ENCODE data around the gene FAM83D. TPM values are rescaled to one million over a fixed set of nuclear protein-coding genes. Genes with fewer than 3 reads are reported as not detected.

Gene FAM83D
- total RNA-seq, 1 experiment from 2014 or later, result 148 TPM

DNA sequence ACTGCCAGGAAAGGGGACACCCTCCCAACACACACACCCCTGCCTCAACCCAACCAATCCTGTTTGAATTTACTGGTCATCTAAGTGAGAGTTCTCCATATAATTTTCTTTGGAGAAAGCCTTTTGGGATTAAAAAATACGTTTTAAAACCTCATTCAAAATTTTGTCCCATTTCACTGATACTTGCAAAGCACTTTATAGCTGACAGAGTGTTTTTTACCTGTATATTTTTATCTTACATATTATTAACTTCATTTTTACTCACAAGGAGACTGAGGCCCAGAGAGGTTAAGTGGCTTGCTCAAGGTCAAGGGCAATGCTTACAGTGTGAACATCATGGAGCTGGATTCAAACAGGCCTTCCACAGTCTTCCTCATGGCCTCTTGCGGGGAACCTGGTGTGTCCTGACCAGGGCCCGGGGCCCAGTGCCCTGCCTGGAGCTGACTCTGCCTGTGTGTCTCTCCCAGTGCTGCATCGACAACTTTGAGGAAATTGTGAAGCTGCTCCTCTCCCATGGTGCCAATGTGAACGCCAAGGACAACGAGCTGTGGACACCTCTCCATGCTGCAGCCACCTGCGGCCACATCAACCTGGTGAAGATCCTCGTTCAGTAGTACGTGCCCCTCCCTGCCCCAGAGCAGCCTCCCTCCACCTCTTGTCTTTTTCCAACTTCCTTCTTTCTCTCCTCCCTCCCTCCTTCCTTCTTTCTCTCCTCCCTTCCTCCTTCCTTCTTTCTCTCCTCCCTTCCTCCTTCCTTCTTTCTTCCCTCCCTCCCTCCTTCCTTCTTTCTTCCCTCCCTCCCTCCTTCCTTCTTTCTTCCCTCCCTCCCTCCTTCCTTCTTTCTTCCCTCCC, 30.9 kb upstream of the FAM83D start:
- no peak for DNase-seq (ENCODE audit: low read depth)

DNA sequence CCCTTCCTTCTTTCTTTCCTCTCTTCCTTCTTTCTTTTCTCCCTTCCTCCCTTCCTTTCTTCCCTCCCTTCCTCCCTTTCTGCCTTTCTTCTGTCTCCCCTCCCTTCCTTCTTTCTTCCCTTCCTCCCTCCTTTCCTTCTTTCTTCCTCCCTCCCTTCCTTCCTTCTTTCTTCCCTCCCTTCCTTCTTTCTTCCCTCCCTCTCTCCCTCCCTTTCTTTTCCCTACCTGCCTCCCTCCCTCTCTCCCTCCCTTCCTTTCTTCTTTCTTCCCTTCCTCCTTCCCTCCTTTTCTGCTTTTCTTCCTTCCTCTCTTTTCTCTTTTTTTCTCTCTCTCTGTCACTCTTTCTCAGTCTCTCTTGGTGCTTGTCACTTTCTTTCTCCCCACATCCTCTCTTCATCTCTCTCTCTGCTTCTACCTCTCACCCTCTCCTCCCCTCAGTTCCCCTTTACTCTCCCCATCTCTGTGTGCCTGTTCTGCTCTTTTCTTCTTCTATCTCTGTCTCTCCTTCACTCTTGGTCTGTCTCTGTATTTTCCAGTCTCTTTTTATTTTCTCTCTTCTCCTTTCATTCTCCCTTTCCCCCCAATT, 30.1 kb upstream of the FAM83D start:
- no peak for DNase-seq (ENCODE audit: low read depth)

DNA sequence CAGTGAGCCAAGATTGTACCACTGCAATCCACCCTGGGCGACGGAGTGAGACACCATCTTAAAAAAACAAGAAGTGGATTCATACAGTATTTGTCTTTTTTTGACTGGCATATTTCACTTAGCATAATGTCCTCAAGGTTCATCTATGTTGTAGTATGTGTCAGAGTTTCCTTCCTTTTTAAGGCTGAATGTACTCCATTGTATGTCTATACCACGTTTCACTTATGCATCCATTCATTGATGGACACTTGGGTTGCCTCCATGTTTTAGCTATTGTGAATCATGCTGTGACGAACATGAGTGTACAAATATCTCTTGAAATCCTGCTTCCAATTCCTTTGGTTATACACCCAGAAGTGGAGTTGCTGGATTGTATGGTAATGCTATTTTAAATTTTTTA, 28.9 kb upstream of the FAM83D start:
- peak; percentile 58 for DNase-seq (ENCODE audit: low read depth)

DNA sequence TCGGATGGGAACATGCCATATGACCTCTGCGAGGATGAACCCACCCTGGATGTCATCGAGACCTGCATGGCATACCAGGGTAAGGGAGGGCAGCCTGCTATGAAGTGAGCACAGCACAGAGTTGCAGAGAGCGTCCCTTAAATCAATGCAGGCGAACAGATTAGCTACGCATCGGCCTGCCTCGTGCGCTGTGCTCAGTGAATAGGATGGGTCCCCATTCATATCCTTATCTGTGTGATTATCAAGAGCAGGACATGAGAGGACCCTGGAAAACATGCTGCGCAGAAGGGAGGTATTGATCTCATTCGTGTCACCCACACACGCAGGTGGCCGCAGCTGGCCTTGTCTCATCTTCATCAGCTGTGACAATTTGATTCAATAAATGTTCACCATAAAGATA, 25.6 kb upstream of the FAM83D start:
- DNase-seq (ENCODE audit: low read depth), result no peak

DNA sequence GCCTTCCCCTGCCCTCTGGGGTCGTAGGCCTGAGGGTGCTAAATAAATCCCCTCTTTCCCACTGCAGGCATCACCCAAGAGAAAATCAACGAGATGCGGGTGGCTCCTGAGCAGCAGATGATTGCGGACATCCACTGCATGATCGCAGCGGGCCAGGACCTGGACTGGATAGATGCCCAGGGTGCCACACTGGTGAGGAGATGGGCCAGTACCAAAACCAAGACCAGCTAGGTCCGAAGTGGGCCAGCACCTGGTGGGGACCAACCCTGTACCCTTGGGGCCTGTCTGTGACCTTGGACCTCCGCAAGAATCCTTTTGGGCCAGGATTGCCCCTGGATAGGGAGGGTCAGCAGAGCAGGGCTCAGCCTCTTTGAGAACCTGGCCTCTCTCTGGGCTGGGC, 23.6 kb upstream of the FAM83D start:
- DNase-seq (ENCODE audit: low read depth), result no peak

DNA sequence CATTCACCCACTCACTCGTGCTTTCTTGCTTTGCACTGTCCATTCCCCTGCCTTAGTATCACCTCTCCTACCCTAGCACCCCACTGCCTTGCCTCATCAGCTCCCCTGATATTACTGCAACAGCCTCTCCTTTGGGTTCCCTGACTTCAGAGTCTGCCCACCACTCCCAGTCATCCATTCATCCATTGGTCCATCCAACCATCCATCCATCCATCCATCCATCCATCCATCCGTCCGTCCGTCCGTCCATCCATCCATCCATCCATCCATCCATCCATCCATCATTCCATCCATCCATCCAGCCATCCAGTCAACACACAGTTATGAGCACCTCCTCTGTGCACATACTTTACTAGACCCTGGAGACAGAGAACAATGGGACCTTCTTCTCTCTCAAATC, 22.9 kb upstream of the FAM83D start:
- no peak for DNase-seq (ENCODE audit: low read depth)

DNA sequence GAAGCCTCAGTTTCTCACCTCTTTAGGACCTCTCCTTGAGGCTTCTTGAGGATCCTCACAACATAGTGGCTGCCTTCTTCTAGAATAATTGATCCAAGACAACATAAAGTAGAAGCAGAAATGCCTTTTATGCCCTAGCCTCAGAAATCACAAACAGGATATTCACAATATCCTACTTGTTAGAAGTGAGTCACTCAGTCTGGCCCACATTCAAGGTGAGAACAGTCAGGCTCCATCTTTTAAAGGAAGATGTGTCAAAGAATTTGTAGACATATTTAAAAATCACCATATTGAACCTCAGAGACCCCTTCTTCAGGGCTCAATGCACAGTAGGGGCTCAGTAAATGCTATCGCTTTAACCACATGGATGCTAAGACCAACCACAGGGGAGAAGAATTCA, 20.8 kb upstream of the FAM83D start:
- no peak for DNase-seq (ENCODE audit: low read depth)

DNA sequence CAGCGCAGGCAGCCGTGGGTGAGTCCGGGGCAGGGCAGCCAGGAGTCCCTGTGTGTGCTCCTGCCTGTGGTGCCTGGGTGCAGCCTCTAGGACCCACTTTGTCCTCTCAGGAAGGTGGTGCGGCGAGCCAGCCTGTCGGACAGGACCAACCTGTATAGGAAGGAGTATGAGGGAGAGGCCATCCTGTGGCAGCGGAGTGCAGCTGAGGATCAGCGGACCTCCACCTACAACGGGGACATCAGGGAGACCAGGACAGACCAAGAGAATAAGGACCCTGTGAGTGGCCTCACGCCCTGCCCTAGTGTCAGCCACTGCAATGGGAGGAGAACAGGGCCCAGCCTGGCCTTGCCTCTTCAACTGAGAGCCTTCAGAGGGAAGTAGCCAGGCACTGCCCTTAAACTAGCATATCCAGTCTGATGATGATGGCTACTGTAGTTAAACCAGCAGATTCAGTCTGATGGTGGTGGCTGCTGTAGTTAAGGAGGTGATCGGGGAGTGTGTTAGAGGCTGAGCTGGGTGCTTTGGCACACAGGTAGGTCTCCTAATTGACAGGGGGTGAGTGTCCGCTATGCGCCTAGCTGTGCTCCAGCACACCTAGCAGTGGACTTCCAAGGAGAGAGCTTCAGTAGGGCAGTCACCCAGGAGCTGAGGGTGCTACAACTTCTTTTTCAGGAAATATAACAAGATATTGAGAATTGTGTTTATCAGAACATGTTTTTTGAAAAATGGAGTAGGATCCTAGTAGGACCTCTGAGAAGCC, 18.1 kb upstream of the FAM83D start:
- no peak for DNase-seq (ENCODE audit: low read depth)

DNA sequence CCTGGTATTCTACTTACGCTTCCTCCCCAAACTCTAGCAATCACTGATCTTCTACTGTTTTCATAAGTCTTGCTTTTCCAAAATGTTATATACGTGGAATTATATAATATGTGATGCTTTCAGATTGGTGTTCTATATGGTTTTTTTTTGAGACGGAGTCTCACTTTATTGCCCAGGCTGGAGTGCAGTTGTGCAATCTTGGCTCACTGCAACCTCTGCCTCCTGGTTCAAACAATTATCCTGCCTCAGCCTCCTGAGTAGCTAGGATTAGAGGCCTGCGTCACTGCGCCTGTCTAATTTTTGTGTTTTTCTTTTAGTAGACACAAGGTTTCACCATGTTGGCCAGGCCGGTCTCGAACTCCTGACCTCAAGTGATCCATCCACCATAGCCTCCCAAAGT, 10.9 kb upstream of the FAM83D start:
- no peak for DNase-seq (ENCODE audit: low read depth)

DNA sequence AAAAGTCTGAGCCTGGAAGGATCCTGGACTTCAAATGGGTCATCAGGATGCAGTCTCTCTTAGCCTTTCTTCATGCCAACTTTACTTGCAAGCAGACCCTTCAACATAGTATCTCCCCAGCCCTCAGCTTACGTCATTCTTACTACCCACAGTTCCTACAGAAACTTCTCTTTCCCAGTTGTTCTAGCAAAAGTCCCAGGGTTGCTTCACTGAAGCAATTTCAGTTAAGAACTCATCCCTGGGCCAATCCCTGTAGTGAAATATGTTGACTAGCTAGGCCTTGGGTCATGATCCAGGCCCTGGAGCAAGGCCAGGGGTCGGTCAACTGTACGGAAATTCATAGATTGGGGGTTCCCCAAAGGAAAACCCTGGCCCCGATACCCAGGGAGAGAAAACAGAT, 8.6 kb upstream of the FAM83D start:
- no peak for DNase-seq (ENCODE audit: low read depth)

DNA sequence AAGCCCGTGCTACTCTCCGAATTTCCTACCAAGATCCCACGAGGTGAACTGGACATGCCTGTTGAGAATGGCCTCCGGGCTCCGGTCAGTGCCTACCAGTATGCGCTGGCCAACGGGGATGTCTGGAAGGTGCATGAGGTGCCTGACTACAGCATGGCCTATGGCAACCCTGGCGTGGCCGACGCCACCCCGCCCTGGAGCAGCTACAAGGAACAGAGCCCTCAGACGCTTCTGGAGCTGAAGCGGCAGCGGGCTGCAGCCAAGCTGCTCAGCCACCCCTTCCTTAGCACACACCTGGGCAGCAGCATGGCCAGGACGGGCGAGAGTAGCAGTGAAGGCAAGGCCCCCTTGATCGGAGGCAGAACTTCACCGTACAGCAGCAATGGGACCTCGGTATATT, 8.0 kb upstream of the FAM83D start:
- DNase-seq (ENCODE audit: low read depth), result no peak

DNA sequence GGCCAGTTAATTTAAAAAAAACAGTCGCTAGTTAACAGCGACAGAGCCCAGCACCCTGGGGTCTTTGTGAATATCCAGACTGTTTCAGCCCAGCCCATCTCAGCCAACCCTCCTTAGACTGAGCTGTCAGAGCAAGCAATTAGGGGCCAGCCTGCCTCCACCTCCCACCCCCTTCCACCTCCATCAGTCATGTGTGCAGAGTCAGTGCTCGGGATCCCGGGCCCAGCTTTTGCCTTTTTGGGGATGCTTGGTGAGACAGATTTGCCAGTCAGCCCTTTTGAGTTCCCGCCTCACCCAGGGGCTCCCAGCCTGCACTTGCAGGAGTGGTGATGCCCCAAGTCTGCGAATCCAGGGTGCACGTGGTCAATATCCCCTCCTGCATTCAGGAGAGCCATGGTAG, 6.5 kb upstream of the FAM83D start:
- DNase-seq (ENCODE audit: low read depth), result no peak

DNA sequence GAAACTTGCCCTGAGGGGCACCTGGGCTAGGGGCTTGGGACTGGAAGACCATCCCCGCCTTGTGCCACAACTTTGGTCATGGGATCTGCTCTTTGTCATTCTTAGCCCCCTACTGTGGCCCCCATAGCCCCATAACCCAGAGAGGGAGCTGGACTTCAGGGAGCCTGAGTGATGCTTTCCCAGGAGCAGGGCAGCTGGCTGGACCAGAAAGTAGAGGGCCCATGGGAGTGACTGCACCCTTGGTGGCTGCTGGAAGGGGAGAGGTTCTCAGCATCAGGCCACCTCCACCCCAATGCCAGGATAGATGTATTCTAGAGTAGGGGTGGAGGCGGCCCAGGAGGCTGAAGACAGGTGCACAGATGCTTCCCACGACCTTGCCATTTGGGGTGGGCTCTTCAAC, 5.8 kb upstream of the FAM83D start:
- no peak for DNase-seq (ENCODE audit: low read depth)

DNA sequence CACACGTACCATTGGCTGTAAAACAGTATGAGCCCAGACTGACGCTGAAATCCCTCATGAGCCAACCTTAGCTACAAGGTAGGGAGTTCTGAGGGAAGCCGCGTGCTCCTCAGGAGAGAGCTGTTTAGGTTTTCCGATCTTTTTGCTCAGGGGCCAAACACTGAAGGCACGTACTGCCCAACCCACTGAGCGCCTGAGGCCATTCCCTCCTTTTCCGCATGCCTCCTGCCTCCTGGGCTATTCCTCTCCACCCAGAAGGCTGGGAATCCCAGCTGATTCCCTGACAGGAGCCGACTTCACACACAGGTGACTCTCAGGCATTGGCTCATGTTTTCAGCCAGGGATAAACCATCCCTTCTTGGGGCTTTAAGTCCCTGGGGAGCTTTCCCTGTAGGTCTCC, 5.4 kb upstream of the FAM83D start:
- DNase-seq (ENCODE audit: low read depth), result no peak

DNA sequence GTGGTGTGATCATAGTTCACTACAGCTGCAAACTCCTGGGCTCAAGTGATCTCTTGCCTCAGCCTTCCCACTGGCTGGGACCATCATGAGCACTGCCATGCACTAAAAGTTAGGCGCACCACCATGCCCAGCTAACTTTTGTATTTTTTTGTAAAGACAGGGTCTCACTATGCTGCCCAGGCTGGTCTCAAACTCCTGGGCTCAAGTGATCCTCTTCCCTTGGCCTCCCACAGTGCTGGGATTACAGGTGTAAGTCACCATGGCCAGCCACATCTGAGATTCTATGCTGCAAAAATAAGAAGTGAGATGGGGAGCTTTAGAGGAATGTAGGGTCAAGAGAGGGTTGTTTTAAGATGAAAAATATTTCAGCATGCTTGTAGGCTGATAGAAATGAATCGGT, 1.5 kb upstream of the FAM83D start:
- DNase-seq (ENCODE audit: low read depth), result no peak

DNA sequence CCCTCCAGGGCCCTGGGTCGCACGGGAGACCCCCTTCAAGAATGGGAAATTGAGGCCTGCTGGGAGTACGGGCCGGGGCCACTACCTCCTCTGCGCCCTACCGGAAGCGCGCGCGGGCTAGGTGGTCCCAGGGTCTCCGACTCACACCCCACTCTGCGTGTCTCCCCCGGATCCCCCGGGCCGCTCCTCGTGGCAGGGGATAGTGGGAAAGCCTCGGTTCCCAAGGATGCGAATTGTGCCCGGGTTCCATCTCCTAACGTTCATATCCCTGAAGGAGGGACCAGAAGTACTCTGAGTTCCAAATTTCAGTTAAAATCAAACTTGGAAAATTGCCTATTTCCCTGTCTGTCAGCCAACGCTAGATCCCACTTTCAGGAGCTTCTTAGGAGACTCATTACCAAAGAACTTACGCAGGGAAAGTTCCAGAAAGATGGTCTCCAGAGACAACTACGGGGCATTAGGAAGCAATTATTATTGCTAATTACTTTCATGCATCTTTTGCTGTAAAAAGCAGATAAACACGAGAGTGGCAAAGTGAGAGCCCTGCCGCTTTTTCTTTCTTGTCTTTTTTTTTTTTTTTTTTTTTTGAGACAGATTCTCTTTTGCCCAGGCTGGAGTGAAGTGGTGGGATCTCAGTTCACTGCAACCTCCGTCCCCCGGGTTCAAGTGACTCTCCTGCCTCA, 858 bp downstream of the FAM83D start:
- peak; percentile 39 for DNase-seq (ENCODE audit: low read depth)

DNA sequence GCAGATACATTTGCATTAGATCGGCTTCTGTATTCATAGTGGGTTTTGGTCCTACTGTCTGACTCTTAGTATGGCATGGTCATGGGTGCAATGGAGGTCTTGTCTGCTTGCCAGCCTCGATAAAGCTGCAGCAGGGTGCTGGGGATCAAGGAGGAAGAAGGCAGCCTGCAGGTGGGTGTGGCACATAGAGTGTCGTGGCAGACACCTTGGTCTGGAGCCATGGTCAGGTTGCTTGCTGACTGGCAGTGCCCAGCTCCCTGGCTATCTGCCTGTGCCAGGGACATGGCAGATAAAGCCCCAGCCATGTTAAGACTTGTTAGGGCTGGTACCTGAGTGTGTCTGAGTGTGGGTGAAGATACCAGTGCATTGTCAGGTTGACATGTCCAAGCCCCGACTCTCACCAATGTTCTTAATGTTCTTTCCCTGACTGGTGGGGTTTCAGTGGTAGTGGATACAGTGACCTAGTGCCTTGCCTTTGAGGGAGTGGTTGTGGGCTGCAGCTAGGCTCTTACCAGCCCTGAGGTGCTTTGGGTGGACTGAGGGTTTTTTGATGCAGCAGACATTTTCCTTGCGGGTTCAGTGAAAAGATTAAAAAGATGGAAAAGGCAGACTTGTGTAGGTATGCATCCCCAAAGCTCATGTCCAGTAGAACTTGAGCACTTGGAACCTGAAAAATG, 1.8 kb downstream of the FAM83D start:
- peak; percentile 13 for DNase-seq (ENCODE audit: low read depth)

DNA sequence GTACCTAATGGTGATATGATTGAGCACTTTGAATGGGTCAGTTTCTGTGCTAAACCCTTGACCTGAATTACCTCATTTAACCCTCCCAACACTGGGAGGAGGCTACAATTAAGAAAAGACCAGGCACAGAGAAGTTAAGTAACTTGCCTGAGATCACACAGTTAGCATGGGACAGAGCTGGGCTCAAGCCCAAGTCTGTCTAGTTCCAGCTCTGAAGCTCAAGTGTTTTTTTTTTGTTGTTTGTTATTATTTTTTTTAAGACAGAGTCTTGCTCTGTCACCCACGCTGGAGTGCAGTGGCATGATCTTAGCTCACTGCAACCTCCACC, 4.0 kb downstream of the FAM83D start:
- no peak for DNase-seq (ENCODE audit: low read depth)

DNA sequence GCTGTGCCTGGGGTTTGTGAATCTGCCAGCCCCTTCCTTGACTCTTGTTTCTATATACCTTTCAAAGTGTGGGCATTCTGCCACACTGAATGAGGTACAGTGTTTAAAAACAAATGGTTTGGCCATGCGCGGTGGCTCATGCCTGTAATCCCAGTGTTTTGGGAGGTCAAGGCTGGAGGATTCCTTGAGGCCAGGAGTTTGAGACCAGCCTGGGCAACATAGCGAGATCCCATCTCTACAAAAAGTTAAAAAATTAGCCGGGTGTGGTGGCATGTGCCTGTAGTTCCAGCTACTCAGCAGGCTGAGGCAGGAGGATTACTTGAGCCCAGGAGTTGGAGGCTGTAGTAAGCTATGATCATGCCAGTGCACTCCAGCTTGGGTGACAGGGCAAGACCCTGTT, 5.8 kb downstream of the FAM83D start:
- DNase-seq (ENCODE audit: low read depth), result no peak

DNA sequence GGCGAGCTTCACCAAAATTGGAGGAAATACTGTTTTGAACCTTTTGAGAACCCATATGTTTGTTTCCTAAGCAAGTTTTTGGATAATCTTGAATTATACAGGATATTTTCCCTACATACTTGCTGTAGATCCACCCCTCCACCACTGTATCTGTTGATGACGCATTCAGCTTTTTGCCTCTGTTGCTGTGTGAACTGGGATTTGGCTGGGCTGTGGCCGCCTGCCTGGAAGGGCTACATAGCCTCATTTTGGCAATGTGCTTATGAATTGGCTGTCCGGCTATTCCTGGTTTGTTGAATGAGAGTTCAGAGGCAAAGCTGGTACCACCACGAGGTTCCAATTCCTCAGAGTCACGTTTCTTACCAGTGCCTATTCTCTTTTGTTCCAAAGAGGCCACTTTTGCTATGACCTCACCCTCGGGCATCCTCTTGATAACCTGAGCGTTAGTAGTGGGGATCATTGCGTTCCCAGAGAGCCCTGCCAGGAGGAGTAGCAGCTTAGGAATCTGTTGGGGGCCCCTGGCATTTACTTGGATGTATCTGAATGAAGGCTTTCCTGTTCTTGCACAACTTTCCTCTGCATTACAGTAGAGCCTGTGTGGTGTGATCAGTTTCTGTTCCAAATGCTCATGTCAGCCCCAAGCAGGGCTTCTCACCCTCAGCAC, 6.4 kb downstream of the FAM83D start:
- peak; percentile 59 for DNase-seq (ENCODE audit: low read depth)

DNA sequence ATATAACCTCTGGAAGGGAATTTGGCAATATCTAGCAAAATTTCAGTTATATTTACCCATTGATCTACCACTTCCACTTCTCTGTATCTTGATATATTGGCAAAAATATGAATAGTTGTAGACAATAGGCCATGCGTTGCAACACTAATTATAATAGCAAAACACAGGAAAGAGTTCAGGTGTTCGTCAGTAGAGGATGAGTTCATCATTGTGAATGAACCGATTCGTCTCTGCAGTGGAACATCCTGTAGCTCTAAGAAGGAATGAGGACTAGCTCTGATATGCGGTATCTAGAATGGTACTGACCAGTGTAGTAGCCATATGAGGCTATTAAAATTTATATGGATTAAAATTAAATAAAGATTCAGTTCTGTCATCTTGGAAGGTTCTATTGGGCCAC, 8.3 kb downstream of the FAM83D start:
- no peak for DNase-seq (ENCODE audit: low read depth)
